OCI-M2 (cell line): ENCODE data around the gene GPRC5B.

Experiments used
- DNase-seq: peaks from one replicate; lab custom pipeline; 2025; ENCODE audit not compliant: unreplicated experiment; lab: John Stamatoyannopoulos, UW

GPRC5B gene

GRCh38 chr16:19898924-19899604 is 14.4 kb upstream of the GPRC5B start:
- no peak for DNase-seq

DNA sequence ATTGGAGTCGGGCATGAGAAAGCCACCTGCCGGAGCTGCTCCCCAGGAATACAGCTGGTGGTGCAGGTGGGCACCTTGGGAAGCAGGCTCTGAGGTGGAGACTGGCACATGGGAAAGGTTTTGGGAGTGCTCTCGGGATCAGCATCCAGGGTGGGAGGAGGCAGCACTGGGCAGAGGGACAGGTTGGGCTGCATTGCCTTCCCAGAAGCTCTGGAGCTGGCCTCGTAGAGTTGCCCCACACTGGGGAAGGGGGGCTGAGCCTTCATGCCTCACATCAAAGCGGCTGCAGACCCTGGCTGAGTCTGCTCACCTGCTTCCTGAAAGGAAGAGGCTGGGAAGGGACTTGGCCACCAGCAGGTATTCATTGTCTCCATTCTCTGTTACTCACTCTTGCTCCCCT is 13.5 kb upstream of the GPRC5B start:
- DNase-seq: no peak

GRCh38 chr16:19896951-19897350 is 12.3 kb upstream of the GPRC5B start:
- DNase-seq: no peak

GRCh38 chr16:19894586-19894985 is 9.9 kb upstream of the GPRC5B start:
- no peak for DNase-seq

GRCh38 chr16:19892902-19893301 is 8.3 kb upstream of the GPRC5B start:
- DNase-seq: no peak

- no peak for DNase-seq
Measured at GRCh38 chr16:19890901-19891300, 6.3 kb upstream of the GPRC5B start.

DNA sequence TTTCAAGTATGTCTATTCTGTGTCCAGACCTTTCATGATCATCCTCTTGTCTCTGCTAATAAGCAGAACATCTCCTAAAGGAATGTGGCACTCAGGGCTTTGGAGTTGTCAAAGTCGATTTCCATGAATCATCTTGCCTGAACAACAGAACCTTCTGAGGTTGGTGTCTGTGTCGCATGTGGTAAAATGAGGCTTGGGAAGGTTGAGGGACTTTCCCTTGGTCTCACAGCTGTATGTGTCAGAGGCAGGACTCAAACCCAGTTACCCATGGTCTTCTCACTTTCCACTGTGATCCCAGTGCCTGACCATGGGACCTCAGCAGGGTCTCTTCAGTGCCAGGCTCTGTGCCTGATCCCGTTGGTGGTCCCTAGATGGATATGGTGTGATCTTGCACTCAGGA is 4.2 kb upstream of the GPRC5B start:
- no peak for DNase-seq

GRCh38 chr16:19886073-19886941 is 1.7 kb upstream of the GPRC5B start:
- DNase-seq: no peak

DNA sequence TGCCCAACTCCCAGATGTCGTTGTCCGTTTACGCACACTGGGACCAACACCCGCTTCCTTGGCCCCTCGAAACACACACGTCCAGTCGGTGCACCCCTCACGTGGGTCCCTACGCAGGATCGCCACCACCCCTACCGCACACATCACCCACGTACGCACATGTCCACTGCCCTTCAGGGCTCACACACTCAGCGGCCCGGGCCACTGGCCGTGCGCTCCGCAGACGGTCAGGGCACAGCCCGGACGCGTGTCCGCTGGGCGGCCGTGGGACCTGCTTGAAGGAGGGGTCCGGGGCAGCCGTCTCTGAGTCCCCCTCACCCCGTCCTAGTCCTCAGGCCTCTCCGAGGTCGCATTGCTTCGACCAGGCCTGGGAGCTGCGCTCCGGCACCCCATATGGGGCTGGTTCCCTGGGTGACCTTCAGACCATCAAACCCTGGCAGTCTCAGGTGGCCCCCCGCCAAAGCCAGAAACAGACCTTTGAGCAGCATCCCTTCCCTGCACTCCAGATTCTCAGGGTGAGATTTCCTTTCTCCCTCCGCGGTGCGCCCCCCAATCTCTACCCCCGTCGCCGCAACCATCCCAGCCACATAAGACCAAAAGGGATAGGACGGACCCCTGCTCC is 914 bp upstream of the GPRC5B start:
- DNase-seq: no peak

GRCh38 chr16:19883966-19884485 is 622 bp downstream of the GPRC5B start:
- DNase-seq: no peak

DNA sequence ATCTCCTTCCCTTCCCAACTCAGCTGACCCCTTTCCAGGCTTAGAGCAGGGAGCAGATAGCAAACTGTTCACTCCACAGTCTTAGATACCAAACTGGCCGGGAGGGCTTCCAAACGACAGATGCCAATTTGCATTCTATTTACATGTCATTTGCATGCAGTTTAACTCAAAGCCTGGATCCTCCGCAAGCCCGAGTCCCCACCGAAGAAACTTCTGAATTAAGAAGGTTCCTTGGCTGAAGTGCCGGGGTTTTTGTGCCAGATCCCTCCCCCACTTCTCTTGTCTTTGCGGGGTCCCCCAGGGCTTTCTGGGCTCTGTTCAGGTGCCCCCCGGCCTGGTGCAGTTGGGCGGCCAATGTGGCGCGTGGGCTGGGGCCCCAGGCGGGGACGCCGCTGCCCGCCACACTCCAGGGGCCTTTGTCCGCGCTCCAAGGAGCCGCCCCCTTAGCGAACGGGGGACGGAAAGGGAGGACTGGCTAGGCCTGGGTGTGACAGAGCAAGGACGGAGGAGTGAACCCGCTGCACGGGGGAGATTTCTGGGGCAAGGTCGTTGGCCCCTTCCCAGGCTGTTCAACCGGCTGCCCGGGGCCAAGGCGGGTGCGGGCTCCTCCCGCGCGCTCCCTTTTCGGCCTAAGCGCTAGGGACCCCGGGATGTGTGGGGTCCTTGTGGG is 1.2 kb downstream of the GPRC5B start:
- no peak for DNase-seq

DNA sequence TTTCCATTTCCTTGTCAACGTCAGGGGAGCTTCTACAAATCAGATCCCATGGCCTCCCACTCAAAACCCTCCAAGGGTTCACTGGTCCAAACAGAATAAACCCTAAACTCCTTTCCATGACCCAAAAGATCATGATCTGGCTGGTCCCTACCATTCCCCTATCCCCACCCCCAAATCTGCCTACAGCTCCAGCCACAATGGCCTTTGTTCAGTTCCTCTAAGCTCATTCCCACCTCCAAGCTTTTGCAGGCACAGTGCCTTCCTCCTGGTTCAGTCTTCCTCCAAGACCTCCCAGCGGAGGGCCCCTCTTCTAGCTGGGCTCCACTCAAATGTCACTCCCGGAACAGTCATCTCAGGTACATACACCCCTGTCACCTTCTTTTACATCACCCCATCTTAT is 2.0 kb downstream of the GPRC5B start:
- no peak for DNase-seq

- DNase-seq: no peak
Measured at GRCh38 chr16:19882186-19882585, 2.5 kb downstream of the GPRC5B start.

DNA sequence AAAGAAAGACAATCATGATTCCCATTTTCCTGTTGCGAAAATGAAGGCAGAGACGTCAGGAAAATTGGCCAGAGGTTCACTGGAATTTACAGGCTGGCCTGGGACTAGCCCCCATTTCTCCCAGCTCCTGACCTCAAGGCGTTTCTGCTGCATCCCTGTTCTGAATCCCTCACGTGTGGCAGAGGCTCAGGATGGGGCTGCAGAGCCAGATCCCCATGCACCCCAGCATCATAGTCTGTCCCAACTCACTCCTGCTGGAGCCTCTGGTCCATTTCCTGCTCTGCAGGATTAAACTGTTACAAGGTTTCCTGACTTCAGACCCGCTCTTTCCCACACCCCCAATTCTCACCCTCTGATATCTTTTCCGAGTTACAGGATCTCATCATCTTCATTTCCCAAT is 2.9 kb downstream of the GPRC5B start:
- DNase-seq: no peak

DNA sequence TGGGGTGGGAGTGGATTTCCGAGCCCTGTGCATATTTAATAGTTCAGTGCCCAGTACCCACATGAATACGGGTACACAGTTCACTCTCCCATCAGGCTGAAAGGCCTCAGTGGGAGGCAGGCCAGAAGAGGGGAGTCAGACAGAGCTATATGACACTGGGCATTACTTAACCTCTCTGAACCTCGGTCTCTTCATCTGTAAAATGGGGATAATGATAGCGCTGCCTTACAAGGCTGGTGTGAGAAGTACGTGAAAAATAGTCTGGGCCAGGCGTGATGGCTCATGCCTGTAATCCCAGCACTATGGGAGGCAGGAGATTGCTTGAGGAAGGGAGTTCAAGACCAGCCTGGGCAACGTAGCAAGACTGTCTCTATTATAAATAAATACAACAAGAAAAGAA is 3.6 kb downstream of the GPRC5B start:
- no peak for DNase-seq

- no peak for DNase-seq
Measured at GRCh38 chr16:19879241-19879792, 5.3 kb downstream of the GPRC5B start.

GRCh38 chr16:19878757-19879156 is 5.9 kb downstream of the GPRC5B start:
- DNase-seq: no peak

GRCh38 chr16:19876501-19877059 is 8.1 kb downstream of the GPRC5B start:
- DNase-seq: no peak

GRCh38 chr16:19875900-19876299 is 8.7 kb downstream of the GPRC5B start:
- no peak for DNase-seq

- DNase-seq: no peak
Measured at GRCh38 chr16:19874851-19875546, 9.6 kb downstream of the GPRC5B start.
